Loucy (cell line): ENCODE data around the gene NPAS1.

ENCODE experiments used
- H2AFZ ChIP-seq: fragments of 200-600 bp; sonication (generic); 2 replicates; pipeline ENCODE4 v1.6.0; 2016; ENCODE audit warnings: antibody characterized with exemption, mild to moderate bottlenecking, low read length, moderate library complexity
- H3F3A ChIP-seq: fragments of 200-600 bp; 2 replicates; pipeline ENCODE4 v1.6.0; 2016; ENCODE audit warnings: antibody characterized with exemption, low read depth, mild to moderate bottlenecking
- H3K27me3 ChIP-seq: fragments of 200-600 bp; sonication (generic); 2 replicates; pipeline ENCODE4 v1.6.1; 2014; ENCODE audit warnings: low read length, mild to moderate bottlenecking; ENCODE audit not compliant: insufficient read depth, poor library complexity, severe bottlenecking
- H3K36me3 ChIP-seq: fragments of 200-600 bp; sonication (generic); 2 replicates; pipeline ENCODE4 v1.6.1; 2016; ENCODE audit warnings: low read length; ENCODE audit not compliant: insufficient read depth
- H3K4me1 ChIP-seq: fragments of 200-600 bp; sonication (generic); 2 replicates; pipeline ENCODE4 v1.5.1; 2014; ENCODE audit warnings: low read length, mild to moderate bottlenecking; ENCODE audit not compliant: insufficient read depth, poor library complexity, severe bottlenecking
- H3K4me2 ChIP-seq: fragments of 200-600 bp; sonication (generic); 2 replicates; pipeline ENCODE4 v1.6.0; 2014; ENCODE audit warnings: antibody characterized with exemption, low read length, low read depth, mild to moderate bottlenecking; ENCODE audit not compliant: poor library complexity, severe bottlenecking
- H3K4me3 ChIP-seq: fragments of 200-600 bp; sonication (generic); 2 replicates; pipeline ENCODE4 v1.5.1; 2014; ENCODE audit warnings: low read length, mild to moderate bottlenecking, mixed read lengths; ENCODE audit not compliant: poor library complexity, severe bottlenecking
- H3K79me2 ChIP-seq: fragments of 200-600 bp; sonication (generic); 2 replicates; pipeline ENCODE4 v1.6.1; 2014; ENCODE audit warnings: low read length; ENCODE audit not compliant: insufficient read depth
- H3K9ac ChIP-seq: fragments of 200-600 bp; sonication (generic); 2 replicates; pipeline ENCODE4 v1.6.0; 2014; ENCODE audit warnings: mild to moderate bottlenecking, low read depth, low read length, moderate library complexity; ENCODE audit not compliant: poor library complexity, severe bottlenecking
- H3K9me2 ChIP-seq: fragments of 200-600 bp; sonication (generic); replicated peaks from 2 replicates; pipeline ENCODE4 v1.6.1; 2016; ENCODE audit warnings: low read depth, low read length, mixed read lengths
- H3K9me3 ChIP-seq: fragments of 200-600 bp; sonication (generic); 2 replicates; pipeline ENCODE4 v1.6.1; 2014; ENCODE audit warnings: mild to moderate bottlenecking, antibody characterized with exemption, low read length, low read depth; ENCODE audit not compliant: insufficient read depth
- H4K20me1 ChIP-seq: fragments of 200-600 bp; sonication (generic); 2 replicates; pipeline ENCODE4 v1.6.0; 2014; ENCODE audit warnings: antibody characterized with exemption, low read length, mild to moderate bottlenecking; ENCODE audit not compliant: insufficient read depth, poor library complexity, severe bottlenecking
- CTCF ChIP-seq: fragments of 200-600 bp; sonication (generic); conservative IDR thresholded peaks from 2 replicates; pipeline ENCODE4 v1.5.1; 2014; ENCODE audit warnings: mild to moderate bottlenecking, antibody characterized with exemption, low read length
- EZH2phosphoT487 ChIP-seq: fragments of 200-600 bp; IDR thresholded peaks from 2 replicates; pipeline ENCODE4 v1.6.1; 2018; ENCODE audit warnings: antibody characterized with exemption, mild to moderate bottlenecking, moderate library complexity, borderline replicate concordance

Gene NPAS1

GRCh38 chr19:47020992-47021496 is 1.4 kb downstream of the NPAS1 start:
- no peaks in the 10 kb centered on the region for H3K79me2 ChIP-seq
- H3F3A ChIP-seq, result no peaks in the 10 kb centered on the region
- TF ChIP-seq CTCF (no peak), EZH2phosphoT487 (no peak)
- H4K20me1 ChIP-seq, result no peaks in the 10 kb centered on the region
- H3K36me3 ChIP-seq, result no peaks in the 10 kb centered on the region
- H3K9me3 ChIP-seq, result no peaks in the 10 kb centered on the region
- no peak overlapping the region for H2AFZ ChIP-seq
- H3K4me2 ChIP-seq, result no peak overlapping the region
- H3K4me3 ChIP-seq, result no peak overlapping the region
- H3K9ac ChIP-seq, result no peak overlapping the region
- no peaks in the 10 kb centered on the region for H3K4me1 ChIP-seq
- no peaks in the 10 kb centered on the region for H3K9me2 ChIP-seq
- H3K27me3 ChIP-seq, result no peaks in the 10 kb centered on the region

GRCh38 chr19:47021536-47022139 is 2.0 kb downstream of the NPAS1 start:
- Histone ChIP-seq H3K9ac (no peak overlapping the region), H3K27me3 (no peaks in the 10 kb centered on the region), H3K9me3 (no peaks in the 10 kb centered on the region), H3K9me2 (no peaks in the 10 kb centered on the region), H3K36me3 (no peaks in the 10 kb centered on the region), H3F3A (no peaks in the 10 kb centered on the region), H3K79me2 (no peaks in the 10 kb centered on the region), H3K4me1 (no peaks in the 10 kb centered on the region), H3K4me2 (no peak overlapping the region), H2AFZ (no peak overlapping the region), H4K20me1 (no peaks in the 10 kb centered on the region), H3K4me3 (no peak overlapping the region)
- no peak for TF ChIP-seq EZH2phosphoT487
- no peak for TF ChIP-seq CTCF

GRCh38 chr19:47022140-47022536 is 2.5 kb downstream of the NPAS1 start:
- Histone ChIP-seq H2AFZ (no peak overlapping the region), H3K27me3 (no peaks in the 10 kb centered on the region), H3K4me2 (no peak overlapping the region)

More at GRCh38 chr19:47022140-47022536, 2.5 kb downstream of the NPAS1 start:
- TF ChIP-seq CTCF (no peak), EZH2phosphoT487 (no peak)
- Histone ChIP-seq H3K4me3 (no peak overlapping the region), H4K20me1 (no peaks in the 10 kb centered on the region), H3K9me3 (no peaks in the 10 kb centered on the region), H3K9ac (no peak overlapping the region), H3F3A (no peaks in the 10 kb centered on the region), H3K4me1 (no peaks in the 10 kb centered on the region), H3K36me3 (no peaks in the 10 kb centered on the region), H3K79me2 (no peaks in the 10 kb centered on the region), H3K9me2 (no peaks in the 10 kb centered on the region)
